Mucosa of rectum (tissue), 2 donors: ENCODE measurements around the gene PTCD2.

ENCODE experiments used
- H3K27ac ChIP-seq, 2 donors: one replicate each; pipeline ENCODE4 v1.7.0; 2013; ENCODE audit warnings: inconsistent platforms in 2 of 2, low read depth in 2 of 2, low read length in 2 of 2
- H3K27me3 ChIP-seq, 2 donors: one replicate each; pipeline ENCODE4 v1.7.0; 2013; ENCODE audit warnings: low read length in 2 of 2; ENCODE audit not compliant: control insufficient read depth in 2 of 2, insufficient read depth in 2 of 2
- H3K36me3 ChIP-seq, 2 donors: one replicate each; pipeline ENCODE4 v1.7.0; 2013; ENCODE audit warnings: low read length in 2 of 2; ENCODE audit not compliant: control insufficient read depth in 2 of 2, insufficient read depth in 2 of 2
- H3K4me1 ChIP-seq, 2 donors: one replicate each; pipeline ENCODE4 v1.7.0; 2013; ENCODE audit warnings: low read length in 2 of 2, mild to moderate bottlenecking in 1 of 2; ENCODE audit not compliant: control insufficient read depth in 2 of 2, insufficient read depth in 2 of 2
- H3K4me3 ChIP-seq, 2 donors: one replicate each; pipeline ENCODE4 v1.7.0; 2013; ENCODE audit warnings: low read length in 2 of 2
- H3K9ac ChIP-seq, 2 donors: one replicate each; pipeline ENCODE4 v1.7.0; 2013; ENCODE audit warnings: low read length in 2 of 2, low read depth in 1 of 2, mild to moderate bottlenecking in 1 of 2
- H3K9me3 ChIP-seq, 2 donors: one replicate each; pipeline ENCODE4 v1.7.0; 2013; ENCODE audit warnings: low read length in 2 of 2; ENCODE audit not compliant: control insufficient read depth in 2 of 2
- donor health status: healthy.
- donor health status: Normal muscosa, but diverticular disease.

Gene PTCD2

DNA sequence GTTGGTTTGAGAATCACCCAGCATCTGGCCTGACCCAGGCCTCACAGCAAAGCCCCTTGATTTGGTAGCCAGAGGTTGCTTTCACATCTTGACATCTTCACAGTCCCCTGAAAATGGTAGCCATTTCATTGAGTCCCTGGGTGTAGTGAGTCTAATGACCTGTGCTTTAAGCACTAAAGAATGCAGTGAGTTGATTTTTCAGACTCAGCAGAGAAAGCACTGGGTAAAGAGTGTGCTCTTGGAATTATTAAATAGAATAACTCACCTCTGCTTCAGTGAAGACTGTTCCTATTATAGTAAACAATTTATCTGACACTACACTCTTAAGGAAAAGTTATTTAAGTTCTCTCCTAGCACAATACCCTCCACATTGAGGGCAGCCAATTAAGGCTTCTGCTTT lies 56.2 kb downstream of the PTCD2 start:
- no peak overlapping the region for H3K27ac ChIP-seq

GRCh38 chr5:72377910-72378638 lies 57.9 kb downstream of the PTCD2 start:
- Histone ChIP-seq H3K36me3 (no peaks in the 10 kb centered on the region), H3K9me3 (no peaks in the 10 kb centered on the region), H3K4me3 (no peak overlapping the region), H3K27ac (no peak overlapping the region), H3K4me1 (no peaks in the 10 kb centered on the region), H3K9ac (no peak overlapping the region), H3K27me3 (no peaks in the 10 kb centered on the region)

More for the DNA sequence above, 56.2 kb downstream of the PTCD2 start:
- no peak overlapping the region for H3K9ac ChIP-seq
- H3K36me3 ChIP-seq: no peaks in the 10 kb centered on the region
- H3K9me3 ChIP-seq: no peaks in the 10 kb centered on the region
- no peaks in the 10 kb centered on the region for H3K27me3 ChIP-seq
- H3K4me1 ChIP-seq: no peaks in the 10 kb centered on the region
- no peak overlapping the region for H3K4me3 ChIP-seq

GRCh38 chr5:72378639-72379289 lies 58.6 kb downstream of the PTCD2 start:
- H3K4me3 ChIP-seq: no peak overlapping the region
- H3K9ac ChIP-seq: no peak overlapping the region
- H3K9me3 ChIP-seq: no peaks in the 10 kb centered on the region
- H3K4me1 ChIP-seq: no peaks in the 10 kb centered on the region
- H3K27me3 ChIP-seq: no peaks in the 10 kb centered on the region
- H3K36me3 ChIP-seq: no peaks in the 10 kb centered on the region
- H3K27ac ChIP-seq: no peak overlapping the region

GRCh38 chr5:72379936-72380335 lies 59.8 kb downstream of the PTCD2 start:
- Histone ChIP-seq H3K27me3 (no peaks in the 10 kb centered on the region), H3K36me3 (no peaks in the 10 kb centered on the region), H3K27ac (no peak overlapping the region), H3K9ac (no peak overlapping the region), H3K4me3 (no peak overlapping the region), H3K9me3 (no peaks in the 10 kb centered on the region), H3K4me1 (no peaks in the 10 kb centered on the region)

GRCh38 chr5:72380492-72381274 lies 60.5 kb downstream of the PTCD2 start:
- Histone ChIP-seq H3K9ac (no peak overlapping the region), H3K4me3 (no peak overlapping the region), H3K36me3 (no peaks in the 10 kb centered on the region), H3K27me3 (no peaks in the 10 kb centered on the region), H3K4me1 (no peaks in the 10 kb centered on the region), H3K27ac (no peak overlapping the region), H3K9me3 (no peaks in the 10 kb centered on the region)

DNA sequence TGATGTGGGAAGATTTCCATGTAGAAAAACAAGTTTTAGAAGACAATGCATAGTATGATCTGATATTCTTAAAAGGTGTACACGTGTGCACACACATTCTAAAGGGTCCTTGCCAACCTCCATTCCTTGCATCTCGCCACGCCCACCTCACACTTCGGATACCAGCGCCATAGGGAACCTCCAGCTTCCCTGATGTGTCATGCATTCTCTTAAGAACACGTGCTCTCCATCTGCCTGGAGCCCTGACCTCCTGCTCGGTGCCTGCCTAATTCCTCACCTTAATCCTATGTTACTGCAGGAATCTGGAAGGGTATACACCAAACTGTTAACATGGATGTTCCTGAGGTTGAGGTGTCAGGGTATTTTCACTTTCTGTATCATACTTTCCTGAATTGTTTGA lies 63.1 kb downstream of the PTCD2 start:
- H3K9me3 ChIP-seq: no peaks in the 10 kb centered on the region
- H3K27ac ChIP-seq: no peak overlapping the region
- no peaks in the 10 kb centered on the region for H3K4me1 ChIP-seq
- no peak overlapping the region for H3K4me3 ChIP-seq
- no peaks in the 10 kb centered on the region for H3K27me3 ChIP-seq
- no peaks in the 10 kb centered on the region for H3K36me3 ChIP-seq
- H3K9ac ChIP-seq: no peak overlapping the region

DNA sequence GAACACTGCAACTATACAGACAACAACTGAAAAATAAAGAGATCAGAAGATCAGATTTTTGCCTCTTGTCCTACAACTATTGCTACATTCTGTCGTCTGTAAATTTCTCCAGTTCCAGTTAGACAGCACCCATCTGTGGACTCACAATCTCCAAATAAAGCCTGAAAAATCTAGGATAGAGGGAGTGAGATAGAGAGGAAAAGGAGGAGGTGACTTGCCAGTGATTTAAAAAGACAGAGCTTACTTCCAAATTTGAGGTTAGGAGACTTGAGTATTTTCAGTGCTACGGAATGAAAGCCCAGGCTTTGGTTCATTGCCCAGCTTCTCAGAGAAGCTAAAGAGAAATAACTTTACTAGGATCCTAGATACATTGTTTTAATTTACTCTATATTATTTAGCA lies 63.6 kb downstream of the PTCD2 start:
- no peaks in the 10 kb centered on the region for H3K36me3 ChIP-seq
- H3K27ac ChIP-seq: no peak overlapping the region
- no peaks in the 10 kb centered on the region for H3K27me3 ChIP-seq
- H3K9ac ChIP-seq: no peak overlapping the region
- no peak overlapping the region for H3K4me3 ChIP-seq
- no peaks in the 10 kb centered on the region for H3K4me1 ChIP-seq
- no peaks in the 10 kb centered on the region for H3K9me3 ChIP-seq

GRCh38 chr5:72386639-72387038 lies 66.5 kb downstream of the PTCD2 start:
- Histone ChIP-seq H3K27me3 (no peaks in the 10 kb centered on the region), H3K9me3 (no peaks in the 10 kb centered on the region), H3K4me3 (no peak overlapping the region), H3K4me1 (no peaks in the 10 kb centered on the region), H3K27ac (no peak overlapping the region), H3K36me3 (no peaks in the 10 kb centered on the region), H3K9ac (no peak overlapping the region)

DNA sequence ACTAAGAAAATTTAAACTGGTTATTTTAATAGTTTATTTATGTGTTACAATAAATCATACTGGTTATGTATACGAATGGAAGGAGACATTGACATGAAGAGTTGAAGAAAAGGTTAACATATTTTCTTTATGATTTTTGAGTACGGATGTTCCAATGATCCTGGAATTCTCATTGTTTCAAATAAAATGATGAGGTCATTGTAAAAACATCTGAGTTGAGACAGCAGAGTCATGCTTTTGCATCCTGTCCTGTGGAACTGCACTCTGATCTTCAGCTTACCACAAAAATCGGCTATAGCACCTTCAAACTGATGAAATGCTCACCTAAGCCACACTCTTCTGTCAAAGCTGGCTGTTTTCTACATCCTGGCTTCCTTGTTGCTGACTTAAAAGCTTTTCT lies 67.8 kb downstream of the PTCD2 start:
- Histone ChIP-seq H3K27me3 (no peaks in the 10 kb centered on the region), H3K4me1 (no peaks in the 10 kb centered on the region), H3K9me3 (no peaks in the 10 kb centered on the region), H3K27ac (no peak overlapping the region), H3K9ac (no peak overlapping the region), H3K4me3 (no peak overlapping the region), H3K36me3 (no peaks in the 10 kb centered on the region)

DNA sequence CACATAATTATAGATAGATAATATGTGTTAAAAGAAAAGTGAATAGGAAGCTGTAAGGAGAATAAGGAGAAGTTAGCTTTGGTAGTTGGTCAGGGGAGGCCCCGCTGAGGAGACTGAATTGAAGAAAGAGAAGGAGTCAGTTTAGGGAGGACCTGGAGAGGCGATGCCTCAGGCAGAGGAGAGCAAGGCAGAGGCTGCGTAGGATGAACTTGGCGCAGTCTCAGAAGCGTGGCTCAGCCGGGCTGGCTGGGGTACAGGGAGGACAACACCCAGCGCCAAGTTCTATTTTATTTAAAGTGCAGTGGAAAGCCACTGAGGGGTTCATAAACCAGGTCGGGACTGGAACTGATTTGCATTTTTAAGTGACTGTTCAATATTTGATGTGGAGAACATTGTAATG lies 68.5 kb downstream of the PTCD2 start:
- no peaks in the 10 kb centered on the region for H3K27me3 ChIP-seq
- no peak overlapping the region for H3K4me3 ChIP-seq
- H3K4me1 ChIP-seq: no peaks in the 10 kb centered on the region
- no peak overlapping the region for H3K27ac ChIP-seq
- H3K36me3 ChIP-seq: no peaks in the 10 kb centered on the region
- H3K9me3 ChIP-seq: no peaks in the 10 kb centered on the region
- H3K9ac ChIP-seq: no peak overlapping the region
